Body of pancreas (tissue), 4 donors: ENCODE data around the gene BTG4. TPM values are rescaled to one million over a fixed set of nuclear protein-coding genes. Genes with fewer than 3 reads are reported as not detected.

Experiments
- ATAC-seq: fragments of 150-250 bp; one replicate; pipeline ENCODE4 v1.9.1; 2016
- DNase-seq, 4 donors: peaks; one replicate each; pipeline ENCODE4 v3.0.0-alpha.2; 2019
- H3K27ac ChIP-seq, 4 donors: fragments of 200-600 bp; sonication (generic); 1 replicate in 3 of 4; 2 replicates in 1 of 4; pipeline versions ENCODE4 v1.5.1 to v1.6.1; 2016 to 2019; ENCODE audit warnings: mild to moderate bottlenecking in 1 of 4, mixed read lengths in 1 of 4, moderate library complexity in 1 of 4
- H3K27me3 ChIP-seq, 2 donors: fragments of 200-600 bp; sonication (generic); one replicate each; pipeline ENCODE4 v1.6.0; 2016; ENCODE audit warnings: mild to moderate bottlenecking in 1 of 2
- H3K36me3 ChIP-seq, 2 donors: fragments of 200-600 bp; sonication (generic); replicated peaks in 1 of 2; 2 replicates each; pipeline ENCODE4 v1.5.1; 2016; ENCODE audit warnings: low read depth in 2 of 2; ENCODE audit not compliant: insufficient read depth in 1 of 2
- H3K4me1 ChIP-seq: fragments of 200-600 bp; sonication (generic); one replicate; pipeline ENCODE4 v1.6.0; 2016
- H3K4me3 ChIP-seq, 2 donors: fragments of 200-600 bp; sonication (generic); 1 replicate in 1 of 2; 2 replicates in 1 of 2; pipeline ENCODE4 v1.5.1; 2016 to 2019
- H3K9me3 ChIP-seq, 3 donors: fragments of 200-600 bp; sonication (generic); 1 replicate in 2 of 3; 2 replicates in 1 of 3; pipeline ENCODE4 v1.5.1; 2016
- POLR2A ChIP-seq, 3 donors: fragments of 450-650 bp; IDR thresholded peaks; one replicate each; pipeline ENCODE4 v1.6.1; 2016; ENCODE audit warnings: antibody characterized with exemption in 3 of 3, mild to moderate bottlenecking in 2 of 3
- WGBS, 2 donors: methylation state at CpG; one replicate each; pipeline ENCODE4 v1.1.5; 2017; 5-methylcytosine and 5-hydroxymethylcytosine counted together
- intact Hi-C: fragments of 100-400 bp; cut with DNase I; formaldehyde crosslinking; loops from one replicate; pipeline ENCODE4 v1.15.1; 2023
- total RNA-seq, 2 donors: library from RNA; depleted of rRNA; stranded (reverse); fragments of >200 nt; gene quantifications; one replicate each; pipeline ENCODE4 v1.1.0, GENCODE V29; 2016
- TF ChIP-seq, protein P1 (sequence below), 7 experiments: fragments of 450-650 bp in 4 of 7; fragments of 200-600 bp in 3 of 7; sonication (generic) in 3 of 7; IDR thresholded peaks; one replicate each; pipeline ENCODE4 v1.5.1; 2016 to 2019; ENCODE audit warnings: antibody characterized with exemption in 7 of 7

Gene BTG4
- total RNA-seq, 2 donors from 2014 or later = not detected

DNA sequence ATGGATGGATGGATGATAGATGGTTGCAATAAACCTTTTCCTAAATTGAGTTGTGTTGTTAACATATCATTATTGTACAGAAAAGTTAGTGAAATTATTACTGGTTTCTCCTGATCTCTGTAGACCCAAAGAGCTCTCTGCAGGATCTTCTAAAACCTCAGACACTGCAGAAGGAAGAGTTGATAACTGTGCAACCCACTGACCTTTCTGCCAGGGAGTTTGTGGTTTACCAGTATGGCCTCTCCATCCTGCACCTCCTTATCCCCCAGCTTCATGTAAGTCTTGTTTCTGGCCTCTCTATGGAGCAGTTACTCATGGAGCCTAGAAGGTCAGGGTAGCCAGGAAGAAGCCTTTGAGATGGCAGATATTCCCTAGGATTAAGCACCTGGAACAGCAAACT is 45.6 kb downstream of the BTG4 start:
- no peaks in the 10 kb centered on the region for H3K9me3 ChIP-seq
- TF ChIP-seq, protein P1, sequence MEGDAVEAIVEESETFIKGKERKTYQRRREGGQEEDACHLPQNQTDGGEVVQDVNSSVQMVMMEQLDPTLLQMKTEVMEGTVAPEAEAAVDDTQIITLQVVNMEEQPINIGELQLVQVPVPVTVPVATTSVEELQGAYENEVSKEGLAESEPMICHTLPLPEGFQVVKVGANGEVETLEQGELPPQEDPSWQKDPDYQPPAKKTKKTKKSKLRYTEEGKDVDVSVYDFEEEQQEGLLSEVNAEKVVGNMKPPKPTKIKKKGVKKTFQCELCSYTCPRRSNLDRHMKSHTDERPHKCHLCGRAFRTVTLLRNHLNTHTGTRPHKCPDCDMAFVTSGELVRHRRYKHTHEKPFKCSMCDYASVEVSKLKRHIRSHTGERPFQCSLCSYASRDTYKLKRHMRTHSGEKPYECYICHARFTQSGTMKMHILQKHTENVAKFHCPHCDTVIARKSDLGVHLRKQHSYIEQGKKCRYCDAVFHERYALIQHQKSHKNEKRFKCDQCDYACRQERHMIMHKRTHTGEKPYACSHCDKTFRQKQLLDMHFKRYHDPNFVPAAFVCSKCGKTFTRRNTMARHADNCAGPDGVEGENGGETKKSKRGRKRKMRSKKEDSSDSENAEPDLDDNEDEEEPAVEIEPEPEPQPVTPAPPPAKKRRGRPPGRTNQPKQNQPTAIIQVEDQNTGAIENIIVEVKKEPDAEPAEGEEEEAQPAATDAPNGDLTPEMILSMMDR (IDR thresholded peaks at IDR 0.05) = no peak
- TF ChIP-seq POLR2A (IDR thresholded peaks at IDR 0.05) = no peak
- H3K4me1 ChIP-seq = no peaks in the 10 kb centered on the region
- DNase-seq (no peak), ATAC-seq (no peak)
- intact Hi-C loops = no loop called here
- H3K27ac ChIP-seq = no peak overlapping the region
- no peaks in the 10 kb centered on the region for H3K27me3 ChIP-seq
- H3K4me3 ChIP-seq = no peak overlapping the region
- H3K36me3 ChIP-seq = no peaks in the 10 kb centered on the region

DNA sequence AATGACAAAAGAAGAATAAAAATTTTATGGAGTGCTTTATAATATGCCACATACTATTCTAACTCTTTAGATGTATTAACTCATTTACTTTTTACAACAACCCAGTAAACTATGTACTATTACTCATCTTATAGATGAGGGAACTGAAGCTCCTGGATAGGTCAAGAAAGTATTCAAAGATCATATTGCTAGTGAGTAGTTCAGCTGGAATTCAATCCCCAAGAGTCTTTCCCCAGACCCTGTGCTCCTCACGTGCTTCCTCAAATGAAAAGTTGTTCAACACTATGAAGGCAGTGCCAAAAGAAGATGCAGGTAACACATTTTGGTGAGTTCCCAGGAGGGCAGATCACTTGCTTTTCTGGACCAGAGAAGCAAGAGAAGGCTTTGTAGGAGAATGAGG is 46.8 kb downstream of the BTG4 start:
- TF ChIP-seq POLR2A (IDR thresholded peaks at IDR 0.05) = no peak
- TF ChIP-seq, protein P1 (IDR thresholded peaks at IDR 0.05) = no peak
- Histone ChIP-seq H3K27me3 (no peaks in the 10 kb centered on the region), H3K4me3 (no peak overlapping the region), H3K9me3 (no peaks in the 10 kb centered on the region), H3K27ac (no peak overlapping the region), H3K4me1 (no peaks in the 10 kb centered on the region), H3K36me3 (no peaks in the 10 kb centered on the region)
- WGBS, 2 donors = 80 to 88% methylated on average over 1 of the region's 1 CpG
- DNase-seq = no peak
- ATAC-seq = no peak
- intact Hi-C loops = no loop called here

DNA sequence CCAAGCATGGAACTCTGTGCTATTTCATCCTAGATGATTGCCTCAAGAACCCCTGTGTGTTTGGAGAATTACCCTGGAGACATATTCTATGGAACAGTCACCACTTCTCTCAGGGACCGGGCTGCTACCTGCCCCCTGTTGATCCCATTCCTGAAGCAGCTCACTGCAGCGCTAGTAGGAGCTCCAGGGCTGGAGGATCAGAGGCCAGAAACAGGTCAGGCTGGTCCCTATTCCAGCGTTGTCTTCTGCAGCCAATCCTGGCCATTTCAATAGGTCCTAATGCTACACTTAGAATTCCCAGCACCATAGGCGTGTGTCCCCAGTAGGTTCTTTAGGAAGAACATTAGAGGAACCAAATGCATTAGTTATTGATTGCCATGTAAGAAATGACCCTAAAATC is 48.9 kb downstream of the BTG4 start:
- no peak overlapping the region for H3K27ac ChIP-seq
- intact Hi-C loops = no loop called here
- WGBS, 2 donors = 85 to 90% methylated on average over 4 of the region's 4 CpGs

DNA sequence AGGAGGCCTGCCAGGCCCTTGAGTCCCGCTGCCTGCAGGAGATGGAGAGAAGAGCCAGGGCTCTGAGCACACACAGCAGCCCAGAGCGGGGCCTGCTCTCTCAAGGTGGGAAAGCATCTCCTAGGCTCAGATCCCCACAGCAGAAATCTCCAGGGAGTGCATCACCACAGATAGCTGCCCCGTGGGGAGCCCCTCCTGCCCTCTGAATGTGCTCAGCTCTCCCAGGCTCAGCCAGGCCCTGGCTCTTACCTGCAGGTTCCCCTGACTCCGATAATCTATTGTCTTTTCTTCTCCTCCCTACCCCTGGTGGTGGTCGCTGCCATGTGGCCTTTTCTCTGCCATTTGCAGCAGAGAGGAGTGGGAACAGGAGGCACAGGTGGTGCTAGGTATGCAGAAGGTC is 49.9 kb downstream of the BTG4 start:
- H3K4me3 ChIP-seq = no peak overlapping the region
- no peaks in the 10 kb centered on the region for H3K27me3 ChIP-seq
- H3K9me3 ChIP-seq = no peaks in the 10 kb centered on the region
- TF ChIP-seq POLR2A (IDR thresholded peaks at IDR 0.05) = no peak
- TF ChIP-seq, protein P1 (IDR thresholded peaks at IDR 0.05) = no peak
- no peak overlapping the region for H3K27ac ChIP-seq
- no peaks in the 10 kb centered on the region for H3K36me3 ChIP-seq
- ATAC-seq = no peak
- WGBS, 2 donors = 55 to 60% methylated on average over 3 to 5 of the region's 5 CpGs
- no peaks in the 10 kb centered on the region for H3K4me1 ChIP-seq
- DNase-seq = no peak
- intact Hi-C loops = no loop called here

More for the DNA sequence above, 48.9 kb downstream of the BTG4 start:
- Histone ChIP-seq H3K27me3 (no peaks in the 10 kb centered on the region), H3K4me3 (no peak overlapping the region), H3K4me1 (no peaks in the 10 kb centered on the region), H3K9me3 (no peaks in the 10 kb centered on the region), H3K36me3 (no peaks in the 10 kb centered on the region)
- DNase-seq (no peak), ATAC-seq (no peak)
- TF ChIP-seq, protein P1 (IDR thresholded peaks at IDR 0.05) = no peak
- no peak for TF ChIP-seq POLR2A (IDR thresholded peaks at IDR 0.05)

DNA sequence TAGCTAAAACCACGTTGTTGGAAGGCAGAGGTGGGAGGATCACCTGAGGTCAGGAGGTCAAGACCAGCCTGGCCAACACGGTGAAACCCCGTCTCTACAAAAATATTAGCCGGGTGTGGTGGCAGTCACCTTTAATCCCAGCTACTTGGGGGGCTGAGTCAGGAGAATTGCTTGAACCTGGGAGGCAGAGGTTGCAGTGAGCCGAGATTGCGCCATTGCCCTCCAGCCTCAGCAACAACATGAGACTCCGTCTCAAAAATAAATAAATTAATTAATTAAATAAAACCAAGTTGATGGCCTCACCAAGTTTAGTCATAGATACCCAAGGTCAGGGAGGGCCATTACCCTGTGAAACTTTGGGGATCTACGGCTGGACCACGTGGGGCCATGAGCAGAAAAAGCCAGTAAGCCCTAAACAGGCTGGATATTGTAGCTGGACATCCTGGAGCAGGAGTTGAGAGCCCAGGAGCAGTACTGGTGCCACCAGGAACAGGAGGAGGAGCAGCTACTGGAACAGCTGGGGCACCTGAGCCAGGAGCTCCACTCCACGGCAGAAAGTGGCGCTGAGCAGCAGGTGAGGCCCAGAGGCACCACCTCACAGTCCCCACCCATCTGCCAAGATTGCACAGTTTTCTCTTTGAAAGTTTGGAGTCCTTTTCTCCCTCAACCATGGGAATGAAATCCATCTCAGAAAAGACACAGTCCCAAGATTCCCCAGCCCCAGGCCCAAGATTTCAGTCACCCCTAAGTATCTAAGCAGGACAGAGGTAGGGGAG is 50.5 kb downstream of the BTG4 start:
- TF ChIP-seq, protein P1 (IDR thresholded peaks at IDR 0.05) = no peak
- TF ChIP-seq POLR2A (IDR thresholded peaks at IDR 0.05) = no peak
- DNase-seq (no peak), ATAC-seq (no peak)
- intact Hi-C loops = no loop called here
- Histone ChIP-seq H3K27ac (no peak overlapping the region), H3K9me3 (no peaks in the 10 kb centered on the region), H3K36me3 (no peaks in the 10 kb centered on the region), H3K27me3 (no peaks in the 10 kb centered on the region), H3K4me1 (no peaks in the 10 kb centered on the region), H3K4me3 (no peak overlapping the region)
- WGBS, 2 donors = 78 to 81% methylated on average over 11 of the region's 11 CpGs
